NCI-H1694 treated with DMSO at 0.1 percent for 48 hours (cell line): Measurements from ENCODE around the gene WDR7.

ENCODE experiments used
- DNase-seq: peaks from one replicate; lab custom pipeline; 2025; lab: John Stamatoyannopoulos, UW

The WDR7 gene

GRCh38 chr18:56936457-56936856 is 285.3 kb downstream of the WDR7 start:
- DNase-seq: no peak

GRCh38 chr18:56937874-56938430 is 286.8 kb downstream of the WDR7 start:
- no peak for DNase-seq

GRCh38 chr18:56945171-56946083 is 294.3 kb downstream of the WDR7 start:
- no peak for DNase-seq

GRCh38 chr18:56947236-56947635 is 296.1 kb downstream of the WDR7 start:
- no peak for DNase-seq

- no peak for DNase-seq
These were observed 300.9 kb downstream of the WDR7 start for GRCh38 chr18:56952026-56952425.

GRCh38 chr18:56953428-56954198 is 302.5 kb downstream of the WDR7 start:
- no peak for DNase-seq

- no peak for DNase-seq
These were observed 304.3 kb downstream of the WDR7 start for GRCh38 chr18:56955490-56955889.

GRCh38 chr18:56959120-56959519 is 308.0 kb downstream of the WDR7 start:
- peak; percentile 45 for DNase-seq

- no peak for DNase-seq
These were observed 311.2 kb downstream of the WDR7 start for GRCh38 chr18:56962322-56962721.

- no peak for DNase-seq
These were observed 315.9 kb downstream of the WDR7 start for GRCh38 chr18:56967035-56967434.

- DNase-seq: no peak
These were observed 322.3 kb downstream of the WDR7 start for GRCh38 chr18:56973487-56973886.

GRCh38 chr18:56974141-56974540 is 323.0 kb downstream of the WDR7 start:
- DNase-seq: no peak

- no peak for DNase-seq
These were observed 324.1 kb downstream of the WDR7 start for GRCh38 chr18:56975276-56975675.

- no peak for DNase-seq
These were observed 326.1 kb downstream of the WDR7 start for GRCh38 chr18:56977309-56977708.

- no peak for DNase-seq
These were observed 326.6 kb downstream of the WDR7 start for GRCh38 chr18:56977771-56978170.

- no peak for DNase-seq
These were observed 329.0 kb downstream of the WDR7 start for GRCh38 chr18:56980151-56980550.

GRCh38 chr18:56982766-56983165 is 331.6 kb downstream of the WDR7 start:
- no peak for DNase-seq

GRCh38 chr18:56983275-56983992 is 332.3 kb downstream of the WDR7 start:
- DNase-seq: no peak

GRCh38 chr18:56984731-56985130 is 333.6 kb downstream of the WDR7 start:
- DNase-seq: no peak

GRCh38 chr18:56986829-56987228 is 335.7 kb downstream of the WDR7 start:
- DNase-seq: no peak

GRCh38 chr18:56987236-56987635 is 336.1 kb downstream of the WDR7 start:
- no peak for DNase-seq

GRCh38 chr18:56988022-56988421 is 336.9 kb downstream of the WDR7 start:
- DNase-seq: no peak
